Fibroblast of skin of left quadriceps (primary cell): Measurements from ENCODE around the gene TMX4.
"Not testable (repeated sequence)": the region's sequence is repeated elsewhere in the genome, so short reads cannot be mapped to it uniquely, and the experiment has no call there.

ENCODE experiments used
- DNase-seq, 2 experiments: peaks; one replicate each; pipeline ENCODE4 v3.0.0-alpha.2; 2013; ENCODE audit warnings: low read depth in 2 of 2

The TMX4 gene

GRCh38 chr20:8019246-8019997 lies at the start of gene TMX4:
TMX4 (minus strand) TSS chr20:8019761; CDS start chr20:8019613, 148 bp downstream.
- DNase-seq, result peak; percentile 82 to 83

GRCh38 chr20:8067082-8067481 lies 47.5 kb upstream of the TMX4 start:
- DNase-seq, result no peak

- no peak for DNase-seq
Observed at GRCh38 chr20:8066662-8067061, 47.1 kb upstream of the TMX4 start.

GRCh38 chr20:8065691-8066090 lies 46.1 kb upstream of the TMX4 start:
- no peak for DNase-seq

GRCh38 chr20:8062756-8063155 lies 43.2 kb upstream of the TMX4 start:
- DNase-seq, result no peak

- DNase-seq, result no peak
Observed at GRCh38 chr20:8061861-8062518, 42.4 kb upstream of the TMX4 start.

GRCh38 chr20:8060977-8061376 lies 41.4 kb upstream of the TMX4 start:
- DNase-seq, result no peak

- DNase-seq, result no peak
Observed at GRCh38 chr20:8057871-8058270, 38.3 kb upstream of the TMX4 start.

- DNase-seq, result no peak
Observed at GRCh38 chr20:8055096-8055495, 35.5 kb upstream of the TMX4 start.

- no peak for DNase-seq
Observed at GRCh38 chr20:8050157-8050837, 30.7 kb upstream of the TMX4 start.

- no peak for DNase-seq
Observed at GRCh38 chr20:8049310-8049709, 29.7 kb upstream of the TMX4 start.

GRCh38 chr20:8045946-8046345 lies 26.4 kb upstream of the TMX4 start:
- DNase-seq, result no peak

GRCh38 chr20:8043687-8044282 lies 24.2 kb upstream of the TMX4 start:
- DNase-seq, result peak in 1 of 2 experiments; percentile 9

- DNase-seq, result no peak
Observed at GRCh38 chr20:8039042-8039441, 19.5 kb upstream of the TMX4 start.

GRCh38 chr20:8036771-8037170 lies 17.2 kb upstream of the TMX4 start:
- DNase-seq, result no peak

GRCh38 chr20:8033151-8033841 lies 13.7 kb upstream of the TMX4 start:
- no peak for DNase-seq

- no peak for DNase-seq
Observed at GRCh38 chr20:8032499-8032898, 12.9 kb upstream of the TMX4 start.

GRCh38 chr20:8031539-8031938 lies 12.0 kb upstream of the TMX4 start:
- not testable (repeated sequence) for DNase-seq

GRCh38 chr20:8021541-8022269 lies 2.1 kb upstream of the TMX4 start:
- no peak for DNase-seq

GRCh38 chr20:8020314-8021079 lies 936 bp upstream of the TMX4 start:
- DNase-seq, result no peak

GRCh38 chr20:8019998-8020247 lies 362 bp upstream of the TMX4 start:
- no peak for DNase-seq
